Upper lobe of right lung (tissue), 1 donor: ENCODE data around the gene PDPN. TPM values are rescaled to one million over a fixed set of nuclear protein-coding genes. Genes with fewer than 3 reads are reported as not detected.
A peak's percentile ranks its signal among the peaks of the same experiment; 100 is the strongest.

ENCODE experiments used
- ATAC-seq: fragments of 200-7000 bp; cut with Tn5 transposase; one replicate; pipeline ENCODE4 v1.9.1; 2020; ENCODE audit warnings: mild to moderate bottlenecking, moderate library complexity
- DNase-seq: peaks from one replicate; pipeline ENCODE4 v3.0.0-alpha.2; 2020
- H3K27ac ChIP-seq: fragments of 200-600 bp; one replicate; pipeline ENCODE4 v1.8.0; 2022
- H3K27me3 ChIP-seq: fragments of 200-600 bp; one replicate; pipeline ENCODE4 v1.8.0; 2022; ENCODE audit warnings: mild to moderate bottlenecking
- H3K36me3 ChIP-seq: fragments of 200-600 bp; one replicate; pipeline ENCODE4 v1.8.0; 2022
- H3K4me1 ChIP-seq: fragments of 200-600 bp; one replicate; pipeline ENCODE4 v1.8.0; 2022
- H3K4me3 ChIP-seq: fragments of 200-600 bp; one replicate; pipeline ENCODE4 v1.8.0; 2022; ENCODE audit warnings: mild to moderate bottlenecking
- H3K9me3 ChIP-seq: fragments of 200-600 bp; one replicate; pipeline ENCODE4 v1.8.0; 2022
- intact Hi-C: fragments of 100-400 bp; cut with DNase I; formaldehyde crosslinking; loops from one replicate; pipeline ENCODE4 v1.11.0; 2022
- total RNA-seq: library from RNA; stranded (reverse); fragmentation: NEBNext Ultra II Directional; extraction: Animal tissue kit (Norgen Biotek cat#: 25700); gene quantifications from one replicate; pipeline ENCODE4 v1.2.1, GENCODE V29; 2021
- TF ChIP-seq, protein P1 (sequence below): fragments of 200-600 bp; IDR thresholded peaks from one replicate; pipeline ENCODE4 v1.8.0; 2022; ENCODE audit warnings: antibody characterized with exemption
- donor health status: DM: no; HTN: yes; CAD: no; lungs with severe emphysema.

The PDPN gene
- total RNA-seq, 1 donor from 2014 or later: 47.0 TPM

GRCh38 chr1:13604721-13605120 is 21.1 kb downstream of the PDPN start:
- DNase-seq: no peak
- peaks cover under 1% of the 10 kb centered on the region for H3K4me1 ChIP-seq
- H3K9me3 ChIP-seq: no peaks in the 10 kb centered on the region
- no peaks in the 10 kb centered on the region for H3K27me3 ChIP-seq
- intact Hi-C loops: no loop called here
- H3K27ac ChIP-seq: no peak overlapping the region
- H3K36me3 ChIP-seq: no peaks in the 10 kb centered on the region
- H3K4me3 ChIP-seq: no peak overlapping the region
- ATAC-seq: no peak
- TF ChIP-seq, protein P1, sequence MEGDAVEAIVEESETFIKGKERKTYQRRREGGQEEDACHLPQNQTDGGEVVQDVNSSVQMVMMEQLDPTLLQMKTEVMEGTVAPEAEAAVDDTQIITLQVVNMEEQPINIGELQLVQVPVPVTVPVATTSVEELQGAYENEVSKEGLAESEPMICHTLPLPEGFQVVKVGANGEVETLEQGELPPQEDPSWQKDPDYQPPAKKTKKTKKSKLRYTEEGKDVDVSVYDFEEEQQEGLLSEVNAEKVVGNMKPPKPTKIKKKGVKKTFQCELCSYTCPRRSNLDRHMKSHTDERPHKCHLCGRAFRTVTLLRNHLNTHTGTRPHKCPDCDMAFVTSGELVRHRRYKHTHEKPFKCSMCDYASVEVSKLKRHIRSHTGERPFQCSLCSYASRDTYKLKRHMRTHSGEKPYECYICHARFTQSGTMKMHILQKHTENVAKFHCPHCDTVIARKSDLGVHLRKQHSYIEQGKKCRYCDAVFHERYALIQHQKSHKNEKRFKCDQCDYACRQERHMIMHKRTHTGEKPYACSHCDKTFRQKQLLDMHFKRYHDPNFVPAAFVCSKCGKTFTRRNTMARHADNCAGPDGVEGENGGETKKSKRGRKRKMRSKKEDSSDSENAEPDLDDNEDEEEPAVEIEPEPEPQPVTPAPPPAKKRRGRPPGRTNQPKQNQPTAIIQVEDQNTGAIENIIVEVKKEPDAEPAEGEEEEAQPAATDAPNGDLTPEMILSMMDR: no peak

DNA sequence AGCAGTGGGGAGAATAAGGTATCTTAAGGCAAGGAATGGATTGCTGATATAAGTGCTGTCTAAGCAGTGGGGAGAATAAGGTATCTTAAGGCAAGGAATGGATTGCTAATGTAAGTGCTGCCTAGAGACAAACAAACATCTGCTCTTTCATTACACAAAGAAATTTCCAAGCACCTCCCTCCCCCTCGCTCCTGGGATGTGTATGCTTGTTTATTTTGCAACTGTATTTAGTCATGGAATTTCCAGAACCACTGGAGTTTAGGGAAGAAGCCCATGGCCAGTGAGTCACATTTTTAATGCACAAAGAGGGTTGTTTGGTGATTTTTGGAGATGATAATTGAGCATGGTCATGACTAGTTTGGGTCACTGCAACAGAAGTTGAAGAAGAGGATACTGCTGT is 21.5 kb downstream of the PDPN start:
- Histone ChIP-seq H3K27me3 (no peaks in the 10 kb centered on the region), H3K36me3 (no peaks in the 10 kb centered on the region), H3K4me3 (no peak overlapping the region), H3K4me1 (no peaks in the 10 kb centered on the region), H3K27ac (no peak overlapping the region), H3K9me3 (no peaks in the 10 kb centered on the region)
- intact Hi-C loops: no loop called here
- ATAC-seq (no peak), DNase-seq (no peak)
- TF ChIP-seq, protein P1: no peak

DNA sequence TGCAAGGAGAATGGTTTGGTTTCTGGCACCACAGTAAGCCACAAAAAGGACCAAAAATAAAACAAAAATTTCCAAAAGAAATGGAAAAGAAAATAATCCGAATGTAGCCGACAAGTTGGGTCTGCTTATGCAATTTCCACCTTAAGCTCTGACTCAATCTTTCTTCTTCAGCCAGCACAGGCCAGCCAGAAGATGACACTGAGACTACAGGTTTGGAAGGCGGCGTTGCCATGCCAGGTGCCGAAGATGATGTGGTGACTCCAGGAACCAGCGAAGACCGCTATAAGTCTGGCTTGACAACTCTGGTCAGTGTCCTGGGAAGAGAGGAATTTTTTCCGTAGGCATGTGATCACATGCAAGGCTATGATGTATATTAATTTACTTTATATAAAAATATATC is 23.4 kb downstream of the PDPN start:
- ATAC-seq: no peak
- Histone ChIP-seq H3K27me3 (no peaks in the 10 kb centered on the region), H3K36me3 (no peaks in the 10 kb centered on the region), H3K4me1 (no peaks in the 10 kb centered on the region), H3K4me3 (no peak overlapping the region), H3K9me3 (no peaks in the 10 kb centered on the region), H3K27ac (no peak overlapping the region)
- intact Hi-C loops: no loop called here
- TF ChIP-seq, protein P1: no peak
- no peak for DNase-seq

GRCh38 chr1:13616234-13616633 is 32.6 kb downstream of the PDPN start:
- Histone ChIP-seq H3K4me1 (peaks cover 5% of the 10 kb centered on the region), H3K9me3 (no peaks in the 10 kb centered on the region), H3K27ac (no peak overlapping the region), H3K27me3 (no peaks in the 10 kb centered on the region), H3K36me3 (no peaks in the 10 kb centered on the region), H3K4me3 (no peak overlapping the region)
- ATAC-seq: no peak
- TF ChIP-seq, protein P1: no peak
- intact Hi-C loops: no loop called here
- DNase-seq: no peak

DNA sequence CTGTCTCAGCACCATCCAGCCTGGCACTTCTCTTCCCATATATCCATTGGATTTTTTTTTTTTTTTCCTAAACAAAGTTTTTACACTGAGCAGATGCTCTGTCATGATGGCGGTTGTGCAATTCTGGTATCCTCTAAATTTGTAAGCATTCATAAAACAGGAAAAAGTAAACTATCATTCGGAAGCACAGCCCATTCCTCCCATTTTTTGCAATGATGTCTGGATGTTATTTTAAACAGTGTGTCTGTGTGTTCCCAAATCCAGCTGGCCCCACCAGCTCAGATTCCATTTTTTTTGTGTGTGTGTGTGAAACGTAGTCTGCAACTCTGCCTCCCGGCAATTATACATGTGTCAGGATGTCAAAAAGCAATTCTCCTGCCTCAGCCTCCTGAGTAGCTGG is 33.5 kb downstream of the PDPN start:
- H3K9me3 ChIP-seq: no peaks in the 10 kb centered on the region
- H3K4me3 ChIP-seq: no peak overlapping the region
- H3K36me3 ChIP-seq: no peaks in the 10 kb centered on the region
- intact Hi-C loops: no loop called here
- H3K4me1 ChIP-seq: peaks cover 5% of the 10 kb centered on the region
- no peaks in the 10 kb centered on the region for H3K27me3 ChIP-seq
- DNase-seq: no peak
- H3K27ac ChIP-seq: no peak overlapping the region
- ATAC-seq: no peak
- TF ChIP-seq, protein P1: no peak

DNA sequence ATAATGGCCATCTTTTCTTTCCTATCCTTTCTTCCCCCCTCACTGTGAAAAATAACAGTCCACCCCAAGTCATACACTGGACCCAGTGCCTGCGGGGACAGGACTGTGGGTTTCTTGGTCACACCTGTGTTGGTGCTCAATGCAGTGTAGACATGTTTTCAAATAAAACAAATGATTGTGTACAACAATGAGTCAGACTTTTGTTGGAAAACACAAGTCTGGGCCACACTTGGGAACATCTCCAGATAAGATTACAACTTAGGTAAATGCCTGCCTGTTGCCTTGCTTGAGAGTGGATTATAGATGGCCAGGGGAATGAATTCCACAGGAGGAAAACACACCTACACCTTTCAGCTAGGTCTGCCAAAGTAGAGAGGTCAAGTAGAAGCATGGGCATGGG is 34.1 kb downstream of the PDPN start:
- Histone ChIP-seq H3K36me3 (no peaks in the 10 kb centered on the region), H3K9me3 (no peaks in the 10 kb centered on the region), H3K4me3 (no peak overlapping the region), H3K27ac (no peak overlapping the region), H3K27me3 (no peaks in the 10 kb centered on the region), H3K4me1 (peaks cover 5% of the 10 kb centered on the region)
- ATAC-seq (peak; percentile 37), DNase-seq (no peak)
- TF ChIP-seq, protein P1: no peak
- intact Hi-C loops: no loop called here
